GM04504 (cell line): Measurements from ENCODE around the gene SPATA13.
A peak's percentile ranks its signal among the peaks of the same experiment; 100 is the strongest.

Experiments used
- DNase-seq: peaks from one replicate; pipeline ENCODE4 v3.0.0-alpha.2; 2012; ENCODE audit warnings: low read depth

The SPATA13 gene

DNA sequence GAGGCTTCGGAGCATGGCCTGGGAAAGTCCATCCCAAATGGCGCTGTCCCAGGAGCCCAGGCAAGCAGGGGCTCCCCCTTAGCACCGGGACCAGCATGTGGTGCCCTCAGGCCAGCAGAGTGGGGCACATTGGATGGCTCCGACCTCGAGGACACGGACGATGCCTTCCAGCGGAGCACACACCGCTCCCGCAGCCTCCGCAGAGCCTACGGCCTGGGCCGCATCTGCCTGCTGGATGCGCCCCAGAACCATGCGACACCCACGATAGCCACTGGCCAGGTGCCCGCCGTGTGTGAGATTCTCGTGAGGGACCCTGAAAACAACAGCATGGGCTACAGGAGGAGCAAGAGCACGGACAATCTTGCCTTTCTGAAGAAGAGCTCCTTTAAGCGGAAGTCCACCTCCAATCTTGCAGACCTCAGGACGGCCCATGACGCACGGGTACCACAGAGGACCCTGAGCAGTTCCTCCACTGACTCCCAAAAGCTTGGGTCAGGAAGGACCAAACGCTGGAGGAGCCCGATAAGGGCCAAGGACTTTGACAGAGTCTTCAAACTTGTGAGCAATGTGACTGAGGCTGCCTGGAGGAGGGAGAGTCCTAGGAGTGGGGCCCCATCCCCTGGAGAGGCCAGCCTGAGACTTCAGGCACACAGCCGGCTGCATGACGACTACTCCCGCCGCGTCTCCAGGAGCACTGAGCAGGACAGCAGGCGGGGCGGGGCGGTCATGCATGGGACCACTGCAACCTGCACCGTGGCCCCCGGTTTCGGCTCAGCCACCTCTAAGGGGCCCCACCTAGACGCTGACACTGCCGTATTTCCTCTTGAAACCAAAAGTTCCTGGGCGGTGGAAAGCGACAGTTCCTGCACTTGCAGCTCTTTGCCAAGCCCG is 63.1 kb downstream of the SPATA13 start:
- no peak for DNase-seq

DNA sequence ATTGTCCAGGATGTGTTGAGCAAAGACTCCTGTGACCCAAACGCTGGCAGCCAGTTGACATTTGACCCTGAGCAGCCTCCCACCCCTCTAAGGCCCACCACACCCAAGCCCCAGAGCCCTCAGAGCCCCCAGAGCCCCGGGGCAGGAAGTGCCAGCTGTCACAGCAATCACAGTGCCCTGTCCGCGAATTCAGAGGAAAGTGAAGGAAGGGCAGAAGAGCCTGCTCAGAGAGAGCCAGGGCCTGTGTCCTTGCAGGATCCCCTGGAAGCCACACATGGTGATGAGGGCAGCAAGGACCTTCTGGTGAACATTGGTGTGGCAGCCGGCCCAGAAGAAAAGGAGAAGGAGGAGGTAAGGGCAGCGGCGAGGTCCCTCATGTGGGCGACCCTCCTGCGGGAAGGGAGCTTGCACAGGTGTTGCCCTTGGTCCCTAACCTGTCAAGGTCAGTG is 63.7 kb downstream of the SPATA13 start:
- no peak for DNase-seq

DNA sequence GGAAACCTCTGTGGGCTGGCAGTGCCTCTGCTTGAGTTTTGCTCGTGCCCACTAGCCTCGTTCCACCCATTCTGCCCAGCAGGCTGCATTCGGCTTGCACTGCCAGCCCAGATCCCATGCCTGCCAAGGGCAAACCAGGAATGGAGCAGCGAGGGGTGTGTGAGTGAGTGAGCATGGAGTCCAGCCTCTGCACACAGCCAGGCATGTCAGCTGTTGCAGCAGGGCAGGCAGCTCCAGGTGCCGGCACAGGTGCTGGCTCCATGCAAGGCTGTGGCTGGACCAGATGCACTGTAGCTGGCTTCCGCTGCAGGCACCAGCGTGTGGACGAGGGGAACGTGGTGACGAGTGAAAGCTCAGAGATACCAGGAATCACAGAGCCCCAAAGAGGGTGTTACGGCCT is 64.5 kb downstream of the SPATA13 start:
- DNase-seq: no peak

DNA sequence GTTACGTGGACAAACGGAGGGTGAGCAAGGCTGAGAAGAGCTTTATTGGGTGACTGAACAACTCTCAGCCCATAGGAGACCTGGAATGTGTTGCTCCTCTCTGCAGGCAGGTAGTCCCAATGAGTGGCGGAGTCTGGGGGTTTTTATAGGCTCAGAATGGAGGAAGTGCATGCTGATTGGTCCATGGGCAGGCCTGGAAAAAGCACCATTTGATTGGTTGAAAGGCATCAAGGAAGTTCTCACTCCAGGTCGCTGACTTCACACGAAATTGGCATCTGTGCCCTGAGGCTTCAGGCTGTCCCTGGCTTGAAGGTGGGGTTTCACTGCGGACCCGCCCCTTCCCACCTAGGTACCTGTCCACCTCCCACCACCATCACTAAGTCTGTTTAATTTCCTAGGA is 65.4 kb downstream of the SPATA13 start:
- no peak for DNase-seq

DNA sequence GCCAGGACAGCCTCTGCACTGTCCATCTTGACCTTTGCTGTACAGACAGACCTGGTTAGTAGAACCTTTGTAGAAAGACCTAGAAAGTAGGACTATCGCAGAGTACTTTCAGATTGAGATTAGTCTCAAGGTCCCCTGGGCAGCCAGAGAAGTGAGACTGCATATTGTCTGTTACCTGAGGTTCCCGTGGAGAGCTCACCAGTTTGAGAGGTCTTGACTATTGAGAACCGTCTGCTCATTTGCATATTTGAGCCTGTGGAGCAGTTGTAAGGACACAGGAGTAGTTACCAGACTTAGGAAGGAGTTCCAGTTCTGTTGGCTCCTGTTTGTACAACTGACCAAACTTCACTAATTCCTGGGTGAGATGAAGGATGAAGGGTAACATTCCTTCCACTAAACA is 66.2 kb downstream of the SPATA13 start:
- no peak for DNase-seq

DNA sequence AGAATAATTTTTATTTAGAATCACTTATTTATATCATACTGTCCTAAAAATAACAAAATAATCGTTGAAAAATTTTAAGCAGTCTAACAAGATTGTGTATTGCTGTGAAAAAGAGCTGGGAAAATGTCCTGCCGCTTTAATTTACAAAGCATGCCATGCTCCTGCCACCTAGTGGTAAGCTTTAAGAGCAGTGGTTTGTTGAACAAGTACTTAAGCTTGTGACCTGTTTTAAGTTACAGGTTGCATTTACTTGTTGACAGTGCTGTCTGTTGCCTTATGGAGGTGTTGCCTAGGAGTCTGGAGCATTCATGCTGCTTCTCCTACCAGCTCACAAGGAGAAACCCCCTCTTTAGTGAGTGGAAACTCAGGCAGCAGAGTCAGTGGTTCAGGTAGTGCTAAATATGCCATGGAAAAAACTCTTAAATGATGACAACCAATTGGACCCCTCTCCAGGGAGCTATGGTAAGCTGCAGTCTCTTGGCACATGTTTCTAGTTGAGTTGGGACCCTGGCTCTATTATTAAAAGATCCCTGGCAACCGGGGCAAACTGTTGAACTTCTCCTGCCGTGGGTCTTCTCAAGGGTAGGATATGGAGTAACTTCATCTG is 68.4 kb downstream of the SPATA13 start:
- peak; percentile 26 for DNase-seq

DNA sequence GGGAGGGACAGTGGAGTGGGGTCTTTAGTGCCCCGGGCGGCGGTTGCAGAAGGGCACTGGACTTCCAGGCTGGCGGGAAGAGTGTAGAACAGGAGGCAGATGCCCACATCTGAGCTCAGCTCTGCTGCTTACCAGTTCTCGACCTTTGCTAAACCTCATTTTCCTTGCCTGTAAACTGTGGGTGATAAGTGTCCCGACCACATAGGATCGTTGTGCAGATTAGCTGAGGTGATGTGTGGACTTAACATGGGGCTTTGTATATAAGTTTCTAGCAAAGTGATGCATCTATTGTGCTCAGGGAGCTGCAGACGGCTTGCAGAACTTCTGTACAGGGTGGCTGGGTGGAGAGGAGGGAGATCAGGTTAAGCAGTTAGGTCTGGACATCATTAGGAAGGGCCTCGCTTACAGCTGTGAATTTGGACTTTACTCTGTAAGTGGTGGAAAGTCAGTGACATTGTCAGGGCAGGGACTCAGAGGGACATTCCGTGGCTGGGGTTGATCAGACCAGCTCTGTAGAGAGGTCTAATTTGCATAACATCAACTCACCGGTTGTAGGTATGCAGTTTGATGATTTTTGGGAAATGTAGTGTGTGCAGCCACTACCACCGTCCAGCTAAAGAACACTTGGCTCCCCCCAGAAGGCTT is 70.0 kb downstream of the SPATA13 start:
- no peak for DNase-seq

DNA sequence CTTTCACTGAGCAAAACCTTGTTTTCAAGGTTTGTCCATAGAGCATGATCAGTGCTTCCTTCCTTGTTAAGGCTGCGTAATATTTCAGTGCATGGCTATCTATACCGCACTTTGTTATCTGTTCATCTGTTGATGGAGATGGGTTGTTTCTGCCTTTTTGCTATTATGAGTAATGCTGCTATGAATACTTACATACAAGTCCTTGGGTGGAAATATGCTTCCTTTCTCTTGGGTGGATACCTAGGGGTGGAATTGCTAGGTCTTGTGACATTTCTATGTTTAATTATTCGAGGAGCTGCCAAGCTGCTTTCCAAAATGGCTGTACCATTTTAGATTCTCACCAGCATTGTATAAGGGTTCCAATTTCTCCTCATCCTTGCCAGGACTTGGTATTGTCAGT is 70.9 kb downstream of the SPATA13 start:
- no peak for DNase-seq

DNA sequence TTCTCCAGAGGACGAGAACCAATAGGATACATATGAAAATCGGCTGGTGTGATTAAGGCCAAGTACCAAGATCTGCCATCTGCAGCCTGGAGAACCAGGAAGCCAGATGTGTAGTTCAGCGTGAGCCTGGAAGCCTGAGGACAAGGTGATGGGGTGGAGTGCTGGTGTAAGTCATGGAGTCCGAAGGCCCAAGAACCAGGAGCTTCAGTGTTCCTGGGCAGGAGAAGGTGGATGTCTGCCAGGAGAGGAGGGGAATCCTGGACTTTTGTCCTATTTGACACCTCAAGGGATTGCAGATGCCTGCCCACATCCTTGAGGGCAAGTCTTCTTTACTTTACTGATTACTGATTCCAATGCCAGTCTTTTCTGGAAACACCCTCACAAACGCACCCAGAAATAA is 71.5 kb downstream of the SPATA13 start:
- DNase-seq: no peak

DNA sequence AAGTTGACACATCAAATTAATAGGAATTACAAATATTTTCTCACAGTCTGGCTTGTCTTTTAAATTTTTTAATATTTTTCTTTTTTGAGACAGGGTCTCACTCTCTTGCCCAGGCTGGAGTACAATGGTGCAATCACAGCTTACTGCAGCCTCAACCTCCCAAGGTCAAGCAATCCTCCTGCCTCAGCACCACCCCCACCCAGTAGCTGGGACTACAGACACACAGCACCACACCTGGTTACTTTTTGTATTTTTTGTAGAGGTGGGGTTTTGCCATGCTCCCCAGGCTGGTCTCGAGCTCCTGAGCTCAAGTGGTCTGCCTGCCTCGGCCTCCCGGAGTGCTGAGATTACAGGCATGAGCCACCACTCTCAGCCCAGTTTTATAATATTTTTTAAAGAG is 72.0 kb downstream of the SPATA13 start:
- no peak for DNase-seq

DNA sequence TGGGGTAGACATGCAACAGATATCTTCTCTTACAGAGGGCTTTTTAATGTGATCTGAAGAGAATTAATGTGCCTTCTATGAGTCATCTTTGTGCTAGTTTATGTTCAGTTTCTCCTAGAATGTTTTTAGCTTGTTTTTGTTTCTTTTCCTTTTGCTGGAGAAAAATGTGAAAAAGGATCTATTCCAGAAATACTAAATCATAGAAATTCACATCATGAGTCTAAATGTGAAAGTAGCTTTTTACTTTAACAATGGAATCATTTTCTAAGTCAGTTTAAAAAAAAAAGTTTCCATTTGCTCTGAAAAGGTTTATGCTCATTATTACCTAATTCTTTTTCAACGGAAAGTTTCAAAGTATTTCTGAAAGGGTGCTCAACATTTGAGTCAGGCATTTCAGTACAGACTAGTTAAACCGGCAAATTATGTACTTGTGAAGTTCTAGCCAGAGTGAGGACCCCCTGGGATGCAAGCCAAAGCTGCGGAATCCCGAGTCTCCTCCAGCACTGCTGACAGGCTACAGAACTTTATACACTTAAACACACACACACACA is 72.9 kb downstream of the SPATA13 start:
- peak; percentile 24 for DNase-seq

DNA sequence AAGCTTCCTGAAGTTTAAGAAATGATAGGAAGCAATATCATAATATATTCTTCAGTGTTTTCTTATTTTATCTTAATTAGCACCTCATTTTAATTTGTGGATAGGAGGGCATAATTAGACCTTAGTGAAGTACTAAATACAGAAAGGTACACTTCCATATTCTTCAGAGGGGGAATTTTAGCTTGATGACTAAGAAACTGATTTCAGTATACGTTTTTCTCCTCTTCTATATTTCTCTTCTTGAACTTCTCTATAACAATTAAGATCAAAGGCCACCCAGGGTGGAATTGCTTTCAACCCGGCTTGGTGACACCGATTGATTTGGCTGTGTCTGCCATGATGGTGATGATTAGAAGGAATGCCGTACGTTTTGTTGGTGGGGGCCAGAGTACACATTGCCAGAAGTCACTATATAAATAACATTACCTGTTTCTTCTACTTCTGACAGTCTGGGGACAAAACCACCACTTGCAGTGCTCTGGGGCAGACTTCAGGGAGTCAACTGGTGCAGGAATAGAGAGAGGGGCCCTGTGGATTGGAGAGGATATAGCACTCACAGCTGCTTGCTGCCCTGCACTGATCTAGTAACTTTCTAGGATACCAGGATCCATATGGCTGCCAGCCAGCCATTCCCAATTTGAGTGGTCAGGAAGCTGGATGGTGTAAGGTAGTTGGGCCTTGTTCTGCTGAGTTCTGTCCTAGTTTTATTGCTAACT is 73.8 kb downstream of the SPATA13 start:
- DNase-seq: no peak

DNA sequence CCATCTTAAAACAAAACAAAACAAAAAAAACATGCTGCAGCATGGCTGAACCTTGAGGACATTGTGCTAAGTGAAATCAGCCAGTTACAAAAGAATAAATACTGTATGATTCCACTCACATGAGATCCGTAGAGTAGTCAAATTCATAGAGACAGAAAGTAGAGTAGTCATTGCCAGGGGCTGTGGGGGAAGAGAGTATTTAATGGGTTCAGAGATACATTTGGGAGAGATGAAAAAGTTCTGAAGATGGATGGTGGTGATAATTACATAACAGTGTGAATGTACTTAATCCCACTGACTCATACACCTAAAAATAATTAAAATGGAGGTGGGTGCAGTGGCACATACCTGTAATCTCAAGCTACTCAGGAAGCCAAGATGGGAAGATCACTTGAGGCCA is 76.8 kb downstream of the SPATA13 start:
- DNase-seq: no peak

DNA sequence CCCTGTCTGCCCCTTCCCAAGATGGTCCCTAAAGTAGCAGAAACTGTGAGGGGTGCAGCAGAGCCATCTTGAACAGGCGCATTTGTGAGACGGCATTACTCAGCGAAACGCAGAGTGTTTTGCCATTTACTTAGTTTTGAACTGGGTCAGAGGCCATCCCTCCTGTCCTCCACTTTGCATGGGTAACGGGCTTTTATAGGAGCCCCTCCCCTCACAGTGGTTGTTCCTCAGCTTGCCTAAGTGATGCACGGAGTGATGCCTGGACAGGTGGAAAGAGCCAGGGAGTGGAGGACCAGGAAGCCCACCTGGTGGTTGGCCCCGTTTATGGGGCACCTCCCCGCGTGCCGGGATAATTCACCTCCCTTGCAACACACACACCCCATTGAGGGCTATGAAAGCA is 80.8 kb downstream of the SPATA13 start:
- no peak for DNase-seq

DNA sequence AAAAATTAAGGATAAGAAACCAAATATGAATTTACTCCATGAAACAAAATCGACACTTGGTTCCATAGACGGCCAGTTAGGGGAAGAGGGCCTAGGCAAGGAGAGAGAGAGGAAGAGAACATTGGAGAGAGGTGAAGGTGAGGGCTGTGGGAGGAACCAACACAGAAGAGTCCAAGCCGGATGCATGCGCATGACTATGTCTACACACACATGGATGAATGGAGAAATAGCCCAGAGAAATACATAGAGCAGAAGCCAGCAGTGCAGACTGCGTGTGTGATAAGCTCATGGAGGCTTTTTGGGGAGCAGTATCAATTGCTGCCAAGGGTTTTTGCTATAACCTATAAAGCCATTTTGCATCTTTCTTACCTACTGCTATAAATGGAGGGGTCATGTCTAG is 81.6 kb downstream of the SPATA13 start:
- no peak for DNase-seq

DNA sequence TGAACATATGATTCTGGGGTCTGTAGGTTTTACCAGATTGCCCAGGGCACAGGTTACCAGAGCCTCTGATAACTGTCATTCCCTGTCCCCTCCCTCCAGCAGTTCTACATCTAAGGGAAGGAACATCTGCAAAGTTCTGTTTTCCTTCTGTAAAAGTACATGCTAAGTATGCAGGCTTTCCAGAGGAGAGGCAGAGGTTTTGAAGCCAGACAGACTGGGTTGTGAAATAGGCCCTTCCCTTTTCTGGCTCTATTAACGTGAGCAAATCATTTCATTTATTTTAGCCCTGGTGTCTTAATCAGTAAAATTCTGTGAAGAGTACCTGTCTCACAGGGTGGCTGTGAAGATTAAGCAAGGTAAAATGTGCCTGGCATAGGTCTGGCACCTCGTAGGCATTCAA is 82.8 kb downstream of the SPATA13 start:
- DNase-seq: no peak

DNA sequence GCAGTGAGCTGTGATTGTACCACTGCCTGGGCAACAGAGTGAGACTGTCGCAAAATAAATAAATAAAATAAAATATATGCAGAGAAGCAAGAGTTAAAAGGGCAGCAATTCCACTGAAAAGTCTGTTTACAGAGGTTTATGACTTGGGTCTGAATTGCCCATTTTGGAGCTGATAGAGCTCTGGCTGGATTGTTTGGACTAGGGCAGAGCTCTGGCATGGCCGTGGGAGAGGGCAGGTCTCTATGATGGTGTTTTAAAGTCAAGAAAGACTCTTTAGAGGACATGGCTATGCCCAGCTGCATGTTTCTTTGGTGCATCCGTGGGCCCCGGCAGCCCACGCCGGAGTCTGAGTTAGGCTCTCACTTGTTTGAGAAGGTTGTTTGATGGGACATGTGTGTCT is 84.3 kb downstream of the SPATA13 start:
- no peak for DNase-seq

DNA sequence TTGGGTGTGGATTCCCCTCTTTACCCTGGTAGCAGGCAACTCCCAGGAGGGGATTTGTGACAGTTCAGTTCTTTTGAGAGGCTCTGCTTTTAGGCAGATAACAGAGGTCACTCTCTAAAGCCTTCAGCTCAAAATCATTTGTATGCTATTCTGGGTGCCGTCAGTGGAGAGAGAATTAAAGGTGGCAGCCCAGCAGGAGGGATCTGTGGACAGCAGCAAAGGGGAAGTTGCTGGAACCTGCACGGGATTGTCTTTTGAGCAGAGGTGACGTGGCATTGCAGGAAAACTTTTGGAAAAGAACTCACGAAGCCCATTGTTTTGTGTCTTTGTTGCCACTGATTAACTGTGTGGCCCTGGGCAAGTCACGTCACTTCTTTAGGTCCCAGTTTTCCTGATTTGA is 86.5 kb downstream of the SPATA13 start:
- DNase-seq: no peak

DNA sequence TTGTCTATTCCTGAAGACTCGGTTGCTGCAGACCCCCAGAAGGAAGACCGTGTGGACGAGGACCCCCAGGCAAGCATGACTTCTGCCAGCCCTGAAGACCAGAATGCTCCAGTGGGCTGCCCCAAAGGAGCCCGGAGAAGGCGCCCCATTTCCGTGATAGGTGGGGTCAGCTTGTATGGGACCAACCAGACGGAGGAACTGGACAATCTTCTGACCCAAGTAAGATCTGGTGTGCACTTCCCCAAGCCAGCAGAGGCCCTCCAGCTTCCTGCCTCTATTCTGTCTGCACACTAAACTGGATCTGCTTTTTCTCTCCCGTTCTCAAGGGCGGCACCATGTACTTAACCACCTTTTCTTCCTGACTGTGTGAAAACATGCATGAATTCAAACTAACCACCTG is 89.1 kb downstream of the SPATA13 start:
- no peak for DNase-seq

DNA sequence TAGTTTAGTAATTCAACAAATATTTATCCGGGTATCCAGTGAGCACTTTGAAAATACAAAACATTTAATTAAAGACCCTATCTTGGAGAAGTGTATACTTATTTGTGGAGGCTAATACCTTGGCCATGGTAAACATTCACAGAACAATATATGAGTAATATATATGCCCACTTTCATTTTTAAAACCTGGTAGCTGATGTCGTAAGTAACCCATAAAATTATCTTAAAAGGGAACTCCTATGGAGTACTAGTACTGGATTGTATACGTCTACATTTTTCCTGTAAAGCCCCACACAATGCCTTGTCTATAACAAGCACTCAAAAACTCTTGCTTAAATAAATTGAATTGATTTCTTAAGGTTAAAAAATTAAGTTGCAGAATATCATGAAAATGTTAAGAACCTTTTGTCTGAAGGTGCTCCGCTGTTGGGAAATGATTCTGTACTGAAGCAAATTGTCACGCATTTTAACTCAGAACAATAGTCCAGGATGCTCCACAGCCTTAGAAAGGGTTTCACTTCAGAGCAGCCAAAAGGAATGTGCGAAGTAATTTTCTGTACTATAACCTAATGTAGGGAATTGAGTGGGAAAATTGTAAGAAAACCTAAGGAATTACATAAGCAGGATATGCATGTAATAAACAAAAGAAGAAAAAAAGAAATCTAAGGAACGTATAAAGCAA is 90.0 kb downstream of the SPATA13 start:
- DNase-seq: no peak

DNA sequence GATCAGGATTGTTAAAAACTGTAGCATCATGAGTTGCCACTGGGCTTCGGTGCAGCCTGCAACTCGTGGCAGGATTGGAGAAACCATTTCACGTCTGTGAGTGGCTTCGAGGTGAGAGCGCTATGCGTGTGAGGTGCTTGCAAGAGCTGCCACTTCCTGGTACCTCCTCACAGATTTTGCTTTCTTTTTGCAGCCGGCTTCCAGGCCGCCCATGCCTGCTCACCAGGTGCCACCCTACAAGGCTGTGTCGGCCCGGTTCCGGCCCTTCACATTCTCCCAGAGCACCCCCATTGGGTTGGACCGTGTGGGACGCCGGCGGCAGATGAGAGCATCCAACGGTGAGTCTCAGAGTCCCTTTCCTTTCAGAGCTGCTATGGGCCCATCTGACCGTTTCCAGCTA is 91.0 kb downstream of the SPATA13 start:
- DNase-seq: no peak

DNA sequence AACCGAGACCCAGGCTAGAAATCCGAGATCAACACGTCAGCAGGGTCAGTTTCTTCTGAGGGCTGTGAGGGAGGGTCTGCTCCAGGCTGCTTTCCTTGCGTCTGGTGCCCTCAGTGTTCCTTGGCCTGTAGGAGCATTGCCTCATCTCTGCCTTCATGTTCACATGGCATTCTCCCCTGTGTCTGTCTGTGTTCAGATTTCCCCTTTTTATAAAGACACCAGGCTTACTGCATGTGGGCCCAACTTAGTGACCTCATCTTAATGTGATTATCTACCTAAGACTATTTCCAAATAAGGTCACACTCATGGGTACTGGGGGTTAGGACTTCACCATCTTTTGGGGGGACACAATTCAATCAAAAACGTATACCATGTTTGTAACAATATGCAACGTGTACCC is 91.6 kb downstream of the SPATA13 start:
- DNase-seq: no peak
